ENCODE data around the gene UBE2C.

The UBE2C gene

GRCh38 chr20:45848421-45848820, 36.0 kb downstream of the UBE2C start:
- DNase-seq (ENCODE audit: low spot score), result no peak
- in situ Hi-C loops (cut with MboI; ENCODE audit: low pct_unique_long_range_greater_than_20kb, low sequenced_read_pairs, unreplicated experiment), result no loop called here
- TF ChIP-seq CTCF (IDR thresholded peaks at IDR 0.05; ENCODE audit: extremely low read depth, insufficient read depth, missing control alignments), result no peak

DNA sequence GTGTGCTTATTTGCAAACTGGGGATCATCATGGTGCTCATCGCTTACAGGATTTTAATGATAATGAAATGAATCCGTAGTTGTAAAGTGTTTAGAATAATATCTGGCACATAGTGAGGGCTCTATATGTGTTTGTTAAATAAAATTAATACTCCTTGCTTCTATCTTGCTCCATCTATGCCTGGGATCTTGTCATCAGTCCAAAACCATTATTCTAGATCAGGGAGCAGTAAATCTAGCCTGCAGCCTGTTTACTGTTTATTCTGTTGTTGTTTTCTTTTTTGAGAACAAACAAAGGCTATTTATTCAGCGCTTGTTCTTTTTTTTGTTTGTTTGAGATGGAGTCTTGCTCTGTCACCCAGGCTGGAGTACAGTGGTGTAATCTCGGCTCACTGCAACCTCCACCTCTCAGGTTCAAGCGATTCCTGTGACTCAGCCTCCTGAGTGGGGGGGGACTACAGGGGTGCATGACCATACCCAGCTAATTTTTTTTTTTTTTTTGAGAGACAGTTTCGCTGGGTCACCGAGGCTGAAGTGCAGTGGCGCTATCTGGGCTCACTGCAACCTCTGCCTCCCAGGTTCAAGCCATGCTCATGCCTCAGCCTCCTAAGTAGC, 36.6 kb downstream of the UBE2C start:
- no peak for DNase-seq (ENCODE audit: low spot score)
- in situ Hi-C loops (cut with MboI; ENCODE audit: low pct_unique_long_range_greater_than_20kb, low sequenced_read_pairs, unreplicated experiment), result no loop called here
- TF ChIP-seq CTCF (IDR thresholded peaks at IDR 0.05; ENCODE audit: extremely low read depth, insufficient read depth, missing control alignments), result no peak

GRCh38 chr20:45850238-45850637, 37.8 kb downstream of the UBE2C start:
- TF ChIP-seq CTCF (IDR thresholded peaks at IDR 0.05; ENCODE audit: extremely low read depth, insufficient read depth, missing control alignments), result no peak
- in situ Hi-C loops (cut with MboI; ENCODE audit: low pct_unique_long_range_greater_than_20kb, low sequenced_read_pairs, unreplicated experiment), result no loop called here
- no peak for DNase-seq (ENCODE audit: low spot score)

GRCh38 chr20:45850926-45851325, 38.5 kb downstream of the UBE2C start:
- in situ Hi-C loops (cut with MboI; ENCODE audit: low pct_unique_long_range_greater_than_20kb, low sequenced_read_pairs, unreplicated experiment), result no loop called here
- DNase-seq (ENCODE audit: low spot score), result no peak
- no peak for TF ChIP-seq CTCF (IDR thresholded peaks at IDR 0.05; ENCODE audit: extremely low read depth, insufficient read depth, missing control alignments)

- in situ Hi-C loops (cut with MboI; ENCODE audit: low pct_unique_long_range_greater_than_20kb, low sequenced_read_pairs, unreplicated experiment), result no loop called here
- no peak for DNase-seq (ENCODE audit: low spot score)
- TF ChIP-seq CTCF (IDR thresholded peaks at IDR 0.05; ENCODE audit: extremely low read depth, insufficient read depth, missing control alignments), result no peak
These were observed 39.1 kb downstream of the UBE2C start for GRCh38 chr20:45851501-45851900.

DNA sequence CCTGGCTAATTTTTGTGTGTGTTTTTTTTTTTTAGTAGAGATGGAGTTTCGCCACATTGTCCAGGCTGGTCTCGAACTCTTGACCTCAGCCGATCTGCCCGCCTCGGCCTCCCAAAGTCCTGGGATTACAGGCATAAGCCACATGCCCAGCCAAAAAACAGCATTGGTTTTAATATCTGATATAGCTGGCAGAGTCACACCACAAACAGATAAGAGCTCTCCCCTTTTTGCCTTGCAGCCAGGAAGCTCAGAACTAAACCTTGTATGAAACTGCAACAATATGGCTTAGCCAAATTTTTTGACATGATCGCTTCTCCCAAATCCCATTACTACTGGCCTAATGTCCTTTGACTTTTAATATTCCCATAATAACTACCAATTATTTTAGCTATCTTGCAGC, 39.9 kb downstream of the UBE2C start:
- in situ Hi-C loops (cut with MboI; ENCODE audit: low pct_unique_long_range_greater_than_20kb, low sequenced_read_pairs, unreplicated experiment), result no loop called here
- no peak for TF ChIP-seq CTCF (IDR thresholded peaks at IDR 0.05; ENCODE audit: extremely low read depth, insufficient read depth, missing control alignments)
- DNase-seq (ENCODE audit: low spot score), result no peak

DNA sequence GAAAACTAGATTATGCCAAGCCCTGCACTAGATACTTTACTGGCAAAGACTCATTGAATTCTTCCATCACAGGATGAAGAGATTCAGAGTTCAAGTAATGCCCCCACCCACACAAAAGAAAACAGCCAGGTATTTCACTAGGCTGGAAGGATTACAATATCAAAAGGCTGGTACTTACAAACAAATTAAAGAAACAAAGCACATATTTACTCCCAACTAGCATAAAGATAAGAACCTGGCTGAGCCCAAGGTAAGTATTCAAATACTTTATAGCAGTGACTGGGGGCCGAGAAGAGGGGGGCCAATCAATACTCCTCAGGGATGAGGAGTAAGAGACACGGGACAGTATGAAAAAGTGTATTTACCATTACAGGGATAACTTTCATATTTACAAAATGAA, 41.0 kb downstream of the UBE2C start:
- TF ChIP-seq CTCF (IDR thresholded peaks at IDR 0.05; ENCODE audit: extremely low read depth, insufficient read depth, missing control alignments), result no peak
- in situ Hi-C loops (cut with MboI; ENCODE audit: low pct_unique_long_range_greater_than_20kb, low sequenced_read_pairs, unreplicated experiment), result no loop called here
- no peak for DNase-seq (ENCODE audit: low spot score)
